GM12873 (cell line): ENCODE measurements around the gene DHODH.

Experiments
- CTCF ChIP-seq: IDR thresholded peaks from 2 replicates; pipeline ENCODE4 v1.5.1; 2012; ENCODE audit warnings: low read depth, mild to moderate bottlenecking, moderate library complexity, low read length, control low read depth; ENCODE audit not compliant: insufficient read depth; ENCODE audit errors: missing control alignments

DHODH gene

DNA sequence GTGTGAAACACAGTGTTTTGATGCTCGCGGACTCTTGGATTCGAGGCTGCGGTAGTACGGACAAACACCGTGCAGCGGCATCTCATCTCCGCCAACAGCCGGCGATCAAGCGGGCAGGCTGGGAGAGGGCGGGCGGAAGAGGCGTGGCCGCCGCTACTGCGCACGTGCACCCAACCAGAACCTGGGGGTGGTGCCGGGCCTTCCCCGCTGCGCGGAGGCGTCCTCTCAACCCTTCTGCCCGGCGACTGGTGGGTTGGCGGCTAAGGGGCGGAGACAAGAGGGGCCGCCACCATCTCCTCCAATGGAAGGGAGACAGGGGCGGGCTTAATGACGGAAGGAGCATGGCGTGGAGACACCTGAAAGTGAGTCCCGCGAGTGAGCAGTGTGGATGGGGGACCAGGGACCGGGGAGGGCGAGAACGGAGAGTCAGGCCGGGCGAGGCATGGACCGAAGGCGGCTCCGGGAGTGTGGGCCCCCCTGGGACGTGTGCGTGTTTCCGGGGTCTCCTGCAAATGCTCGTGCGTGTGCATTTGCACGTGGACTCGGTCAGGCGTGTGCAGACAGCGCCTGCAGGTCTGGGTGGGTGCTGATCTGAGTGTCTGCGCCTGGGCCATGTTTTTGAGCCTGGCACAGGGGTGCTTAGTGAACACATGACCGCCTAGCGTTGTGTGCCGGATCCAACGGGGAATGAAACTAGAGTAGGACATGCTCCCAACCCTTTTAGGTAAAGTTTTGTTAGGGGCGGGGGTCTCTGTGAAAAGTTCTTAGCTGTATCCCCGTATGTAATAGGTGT lies at the start of gene DHODH:
Gene DHODH (plus strand): TSS at position 321 of the 793 bp plus-strand sequence. CDS start 21 bp downstream, at position 342.
- no peak for TF ChIP-seq CTCF

DNA sequence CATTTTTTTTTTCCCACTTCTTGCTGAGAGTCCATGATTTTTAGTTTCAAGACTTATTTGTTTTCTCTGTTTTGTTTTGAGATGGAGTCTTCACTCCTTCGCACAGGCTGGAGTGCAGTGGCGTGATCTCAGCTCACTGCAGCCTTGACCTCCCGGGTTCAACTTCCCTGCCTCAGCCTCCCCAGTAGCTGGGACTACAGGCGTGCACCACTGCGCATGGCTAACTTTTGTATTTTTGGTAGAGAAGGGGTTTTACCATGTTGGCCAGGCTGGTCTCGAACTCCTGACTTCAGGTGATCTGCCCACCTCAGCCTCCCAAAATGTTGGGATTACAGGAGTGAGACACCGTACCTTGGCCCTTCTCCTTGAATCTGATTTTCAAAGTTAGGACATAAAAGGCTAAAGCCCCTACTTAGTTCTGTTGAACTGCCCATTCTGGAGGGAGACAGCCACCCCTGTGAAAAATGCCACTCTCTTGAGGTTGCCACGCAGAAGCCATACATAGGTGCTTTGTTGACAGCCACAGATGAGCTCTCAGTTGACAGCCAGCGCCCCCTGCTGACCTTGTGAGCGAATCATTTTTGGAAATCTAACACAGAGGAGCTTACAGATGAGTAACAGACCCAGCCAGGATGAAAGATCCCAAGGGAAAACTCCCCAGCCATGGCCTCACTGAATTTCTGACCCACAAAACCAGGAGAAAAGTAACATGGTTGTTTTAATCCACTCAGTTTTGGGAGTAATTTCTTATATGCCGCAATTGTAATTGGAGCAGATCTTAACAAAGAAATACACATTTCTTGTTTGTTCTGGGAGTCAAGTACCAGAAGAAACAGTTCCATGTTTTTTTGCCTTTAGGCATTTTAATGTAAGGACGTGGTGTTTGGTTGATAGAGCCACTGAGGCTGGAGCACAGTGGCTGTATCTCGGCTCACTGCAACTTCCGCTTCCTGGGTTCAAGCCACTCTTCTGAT lies 47.2 kb upstream of the DHODH start:
- peak; percentile 89 for TF ChIP-seq CTCF

GRCh38 chr16:71963125-71963875 lies 45.2 kb upstream of the DHODH start:
- no peak for TF ChIP-seq CTCF

DNA sequence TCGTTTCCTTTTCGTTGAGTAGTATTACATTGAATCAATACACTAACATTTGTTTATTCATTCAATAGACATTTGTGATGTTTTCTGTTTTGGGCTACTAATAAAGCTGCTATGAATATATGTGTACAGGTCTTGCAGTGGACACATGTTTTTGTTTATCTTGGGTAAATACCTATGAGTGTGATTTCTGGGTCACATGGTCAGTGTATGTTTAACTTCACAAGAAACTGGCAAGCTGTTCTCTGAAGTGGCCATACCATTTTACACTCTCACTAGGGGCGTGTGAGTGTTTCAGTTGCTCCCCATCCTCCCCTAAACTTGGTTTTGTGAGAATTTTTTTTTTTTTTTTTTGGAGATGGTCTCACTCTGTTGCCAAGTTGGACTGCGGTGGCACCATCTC lies 43.3 kb upstream of the DHODH start:
- TF ChIP-seq CTCF: no peak

DNA sequence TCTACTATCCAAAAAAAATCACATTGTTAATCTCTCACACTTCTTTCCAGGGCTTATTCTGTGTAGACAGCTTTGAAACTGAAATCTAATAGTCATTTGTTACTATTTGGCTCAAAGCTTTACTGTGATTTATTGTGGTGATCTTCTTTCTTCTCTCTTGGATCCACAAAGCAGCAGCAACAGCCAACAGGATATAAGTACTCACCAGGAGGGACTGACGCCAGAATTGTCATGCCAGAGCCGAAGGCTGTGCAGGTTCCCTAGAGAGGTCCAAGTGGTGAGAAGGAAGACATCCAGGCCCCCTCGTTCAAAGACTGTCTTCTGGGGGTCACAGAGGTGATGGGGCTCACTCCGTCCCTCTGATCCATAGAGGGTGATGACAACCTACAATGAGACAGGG lies 41.6 kb upstream of the DHODH start:
- TF ChIP-seq CTCF: no peak

DNA sequence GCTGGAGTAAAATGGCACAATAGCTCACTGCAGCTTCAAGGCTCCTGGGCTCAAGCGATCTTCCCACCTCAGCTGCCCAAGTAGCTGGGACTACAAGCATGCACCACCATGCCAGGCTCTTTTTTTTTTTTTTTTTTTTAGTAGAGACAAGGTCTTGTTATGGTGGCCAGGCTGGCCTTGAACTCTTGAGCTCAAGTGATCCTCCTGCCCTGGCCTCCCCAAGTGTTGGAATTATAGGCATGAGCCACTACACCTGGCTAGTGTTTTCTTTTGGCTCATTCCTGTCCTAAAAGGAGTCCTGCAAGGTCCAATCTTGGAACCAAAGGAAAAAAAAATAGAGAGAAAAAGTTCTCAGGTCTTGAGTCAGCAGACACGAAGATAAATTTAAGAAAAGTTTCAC lies 39.2 kb upstream of the DHODH start:
- TF ChIP-seq CTCF: no peak
